Measurements from ENCODE around the gene ATP13A1. TPM values are rescaled to one million over a fixed set of nuclear protein-coding genes. Genes with fewer than 3 reads are reported as not detected.
"Not testable (repeated sequence)": the region's sequence is repeated elsewhere in the genome, so short reads cannot be mapped to it uniquely, and the experiment has no call there.

The ATP13A1 gene
- total RNA-seq, 4 donors from 2014 or later = 97.3 to 293 (median 129) TPM

DNA sequence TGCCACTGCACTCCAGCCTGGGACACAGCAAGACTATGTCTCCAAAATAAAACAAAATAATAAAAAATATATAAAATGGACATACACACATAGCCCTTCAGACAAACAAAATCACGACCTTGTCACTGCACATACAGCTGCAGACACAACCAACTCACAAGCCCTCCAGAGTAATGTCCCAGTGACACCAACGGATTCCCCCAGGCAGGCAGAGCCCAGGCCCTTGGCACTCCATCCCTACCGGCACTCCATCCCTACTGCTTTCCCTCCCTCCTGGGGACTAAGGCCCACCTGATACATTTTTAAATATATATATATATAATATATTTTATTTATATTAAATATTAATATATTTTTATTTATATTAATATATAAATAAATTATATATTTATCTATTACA is 23.6 kb upstream of the ATP13A1 start:
- no peaks in the 10 kb centered on the region for H3K9me3 ChIP-seq
- no peak for TF ChIP-seq POLR2A (IDR thresholded peaks at IDR 0.05)
- TF ChIP-seq, protein P1, sequence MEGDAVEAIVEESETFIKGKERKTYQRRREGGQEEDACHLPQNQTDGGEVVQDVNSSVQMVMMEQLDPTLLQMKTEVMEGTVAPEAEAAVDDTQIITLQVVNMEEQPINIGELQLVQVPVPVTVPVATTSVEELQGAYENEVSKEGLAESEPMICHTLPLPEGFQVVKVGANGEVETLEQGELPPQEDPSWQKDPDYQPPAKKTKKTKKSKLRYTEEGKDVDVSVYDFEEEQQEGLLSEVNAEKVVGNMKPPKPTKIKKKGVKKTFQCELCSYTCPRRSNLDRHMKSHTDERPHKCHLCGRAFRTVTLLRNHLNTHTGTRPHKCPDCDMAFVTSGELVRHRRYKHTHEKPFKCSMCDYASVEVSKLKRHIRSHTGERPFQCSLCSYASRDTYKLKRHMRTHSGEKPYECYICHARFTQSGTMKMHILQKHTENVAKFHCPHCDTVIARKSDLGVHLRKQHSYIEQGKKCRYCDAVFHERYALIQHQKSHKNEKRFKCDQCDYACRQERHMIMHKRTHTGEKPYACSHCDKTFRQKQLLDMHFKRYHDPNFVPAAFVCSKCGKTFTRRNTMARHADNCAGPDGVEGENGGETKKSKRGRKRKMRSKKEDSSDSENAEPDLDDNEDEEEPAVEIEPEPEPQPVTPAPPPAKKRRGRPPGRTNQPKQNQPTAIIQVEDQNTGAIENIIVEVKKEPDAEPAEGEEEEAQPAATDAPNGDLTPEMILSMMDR (IDR thresholded peaks at IDR 0.05) = no peak
- H3K36me3 ChIP-seq = no peaks in the 10 kb centered on the region
- H3K27ac ChIP-seq = no peak overlapping the region
- no peaks in the 10 kb centered on the region for H3K27me3 ChIP-seq
- no peak overlapping the region for H3K4me3 ChIP-seq (replicated peaks in 1 of 3)
- DNase-seq = no peak
- intact Hi-C loops (cut with DNase I) = no loop called here
- WGBS, 2 donors = 94 to 96% methylated on average over 3 of the region's 3 CpGs
- H3K4me1 ChIP-seq = no peaks in the 10 kb centered on the region

DNA sequence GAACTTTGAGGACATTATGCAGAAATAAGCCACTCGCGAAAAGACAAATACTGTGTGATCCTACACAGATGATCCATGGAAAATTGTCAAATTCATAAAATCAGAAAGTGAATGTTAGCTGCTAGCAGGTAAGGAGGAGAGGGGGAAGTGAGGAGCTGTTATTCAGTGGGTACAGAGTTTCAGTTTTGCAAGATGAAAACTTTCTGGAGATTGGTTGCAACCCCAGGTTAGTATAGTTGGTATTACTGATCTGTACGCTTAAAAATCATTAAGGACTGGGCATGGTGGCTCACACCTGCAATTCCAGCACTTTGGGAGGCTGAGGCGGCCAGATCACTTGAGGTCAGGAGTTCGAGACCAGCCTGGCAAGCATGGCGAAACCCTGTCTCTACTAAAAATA is 23.1 kb upstream of the ATP13A1 start:
- no peak for DNase-seq
- Histone ChIP-seq H3K27me3 (no peaks in the 10 kb centered on the region), H3K36me3 (no peaks in the 10 kb centered on the region), H3K9me3 (no peaks in the 10 kb centered on the region), H3K4me1 (no peaks in the 10 kb centered on the region), H3K27ac (no peak overlapping the region), H3K4me3 (replicated peaks in 1 of 3) (no peak overlapping the region)
- intact Hi-C loops (cut with DNase I) = no loop called here
- no peak for TF ChIP-seq POLR2A (IDR thresholded peaks at IDR 0.05)
- TF ChIP-seq, protein P1 (IDR thresholded peaks at IDR 0.05) = no peak
- 94 to 99% methylated on average over 6 of the region's 6 CpGs for WGBS, 2 donors

DNA sequence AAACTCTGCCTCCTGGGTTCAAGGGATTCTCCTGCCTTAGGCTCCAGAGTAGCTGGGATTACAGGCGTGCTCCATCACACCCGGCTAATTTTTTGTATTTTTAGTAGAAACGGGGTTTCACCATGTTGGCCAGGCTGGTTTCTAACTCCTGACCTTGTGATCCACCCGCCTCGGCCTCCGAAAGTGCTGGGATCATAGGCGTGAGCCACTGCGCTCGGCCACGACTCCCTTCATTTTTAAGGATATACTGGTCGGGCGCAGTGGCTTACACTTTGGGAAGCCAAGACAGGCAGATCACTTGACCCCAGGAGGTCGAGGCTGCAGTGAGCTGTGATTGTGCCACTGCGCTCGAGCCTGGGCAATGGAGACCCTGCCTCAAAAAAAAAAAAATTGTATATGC is 22.6 kb upstream of the ATP13A1 start:
- not testable (repeated sequence) for H3K9me3 ChIP-seq

DNA sequence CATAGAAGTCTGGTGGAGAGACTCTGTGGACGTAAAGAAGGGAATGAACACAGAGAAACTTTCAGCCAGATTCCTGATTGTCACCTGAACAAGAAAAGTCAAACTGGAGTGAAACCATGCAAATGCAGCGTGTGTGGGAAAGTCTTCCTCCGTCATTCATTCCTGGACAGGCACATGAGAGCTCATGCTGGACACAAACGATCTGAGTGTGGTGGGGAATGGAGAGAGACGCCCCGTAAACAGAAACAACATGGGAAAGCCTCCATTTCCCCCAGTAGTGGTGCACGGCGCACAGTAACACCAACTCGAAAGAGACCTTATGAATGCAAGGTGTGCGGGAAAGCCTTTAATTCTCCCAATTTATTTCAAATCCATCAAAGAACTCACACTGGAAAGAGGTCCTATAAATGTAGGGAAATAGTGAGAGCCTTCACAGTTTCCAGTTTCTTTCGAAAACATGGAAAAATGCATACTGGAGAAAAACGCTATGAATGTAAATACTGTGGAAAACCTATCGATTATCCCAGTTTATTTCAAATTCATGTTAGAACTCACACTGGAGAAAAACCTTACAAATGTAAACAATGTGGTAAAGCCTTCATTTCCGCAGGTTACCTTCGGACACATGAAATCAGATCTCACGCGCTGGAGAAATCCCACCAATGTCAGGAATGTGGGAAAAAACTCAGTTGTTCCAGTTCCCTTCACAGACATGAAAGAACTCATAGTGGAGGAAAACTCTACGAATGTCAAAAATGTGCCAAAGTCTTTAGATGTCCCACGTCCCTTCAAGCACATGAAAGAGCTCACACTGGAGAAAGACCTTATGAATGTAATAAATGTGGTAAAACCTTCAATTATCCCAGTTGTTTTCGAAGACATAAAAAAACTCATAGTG is 15.9 kb upstream of the ATP13A1 start:
- Histone ChIP-seq H3K4me1 (no peaks in the 10 kb centered on the region), H3K27me3 (no peaks in the 10 kb centered on the region), H3K4me3 (replicated peaks in 1 of 3) (no peak overlapping the region), H3K9me3 (no peaks in the 10 kb centered on the region), H3K27ac (no peak overlapping the region), H3K36me3 (peaks cover 16 to 25% of the 10 kb centered on the region in 2 donors)
- DNase-seq = no peak
- TF ChIP-seq POLR2A (IDR thresholded peaks at IDR 0.05) = no peak
- TF ChIP-seq, protein P1 (IDR thresholded peaks at IDR 0.05) = no peak
- intact Hi-C loops (cut with DNase I) = no loop called here
- 96 to 97% methylated on average over 20 of the region's 20 CpGs for WGBS, 2 donors

More for the DNA sequence above, 22.6 kb upstream of the ATP13A1 start:
- intact Hi-C loops (cut with DNase I); H3K36me3 ChIP-seq; H3K4me3 ChIP-seq (replicated peaks in 1 of 3); DNase-seq; H3K4me1 ChIP-seq; H3K27ac ChIP-seq; H3K27me3 ChIP-seq: not testable (repeated sequence)
- 95 to 97% methylated on average over 15 of the region's 15 CpGs for WGBS, 2 donors

DNA sequence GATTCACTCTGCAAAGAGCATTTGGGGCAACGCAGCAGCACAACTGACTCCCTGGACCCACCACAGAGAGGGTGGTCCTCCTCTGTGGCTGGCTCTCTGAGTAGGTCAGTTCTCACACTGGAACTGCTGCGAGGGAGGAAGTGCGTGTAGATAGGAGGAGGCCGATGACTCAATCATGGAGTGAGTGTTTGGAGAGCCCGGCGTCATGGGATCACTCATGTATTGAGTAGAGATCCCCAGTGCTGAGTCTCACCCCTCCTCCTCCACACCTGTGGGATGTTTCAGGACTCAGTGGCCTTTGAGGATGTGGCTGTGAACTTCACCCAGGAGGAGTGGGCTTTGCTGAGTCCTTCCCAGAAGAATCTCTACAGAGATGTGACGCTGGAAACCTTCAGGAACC is 14.1 kb upstream of the ATP13A1 start:
- Histone ChIP-seq H3K4me3 (replicated peaks in 1 of 3) (no peak overlapping the region), H3K27me3 (no peaks in the 10 kb centered on the region), H3K9me3 (no peaks in the 10 kb centered on the region), H3K4me1 (no peaks in the 10 kb centered on the region), H3K27ac (no peak overlapping the region), H3K36me3 (peaks cover 16 to 25% of the 10 kb centered on the region in 2 donors)
- DNase-seq = no peak
- intact Hi-C loops (cut with DNase I) = no loop called here
- whole genome bisulfite sequencing, 2 donors = 91 to 92% methylated on average over 5 to 7 of the region's 7 CpGs
- TF ChIP-seq POLR2A (IDR thresholded peaks at IDR 0.05) = no peak
- TF ChIP-seq, protein P1 (IDR thresholded peaks at IDR 0.05) = no peak
